SW 1271 (cell line): ENCODE measurements around the gene SCG5.

ENCODE experiments used
- DNase-seq, 2 experiments: peaks; one replicate each; lab custom pipeline; 2025; lab: John Stamatoyannopoulos, UW

The SCG5 gene

DNA sequence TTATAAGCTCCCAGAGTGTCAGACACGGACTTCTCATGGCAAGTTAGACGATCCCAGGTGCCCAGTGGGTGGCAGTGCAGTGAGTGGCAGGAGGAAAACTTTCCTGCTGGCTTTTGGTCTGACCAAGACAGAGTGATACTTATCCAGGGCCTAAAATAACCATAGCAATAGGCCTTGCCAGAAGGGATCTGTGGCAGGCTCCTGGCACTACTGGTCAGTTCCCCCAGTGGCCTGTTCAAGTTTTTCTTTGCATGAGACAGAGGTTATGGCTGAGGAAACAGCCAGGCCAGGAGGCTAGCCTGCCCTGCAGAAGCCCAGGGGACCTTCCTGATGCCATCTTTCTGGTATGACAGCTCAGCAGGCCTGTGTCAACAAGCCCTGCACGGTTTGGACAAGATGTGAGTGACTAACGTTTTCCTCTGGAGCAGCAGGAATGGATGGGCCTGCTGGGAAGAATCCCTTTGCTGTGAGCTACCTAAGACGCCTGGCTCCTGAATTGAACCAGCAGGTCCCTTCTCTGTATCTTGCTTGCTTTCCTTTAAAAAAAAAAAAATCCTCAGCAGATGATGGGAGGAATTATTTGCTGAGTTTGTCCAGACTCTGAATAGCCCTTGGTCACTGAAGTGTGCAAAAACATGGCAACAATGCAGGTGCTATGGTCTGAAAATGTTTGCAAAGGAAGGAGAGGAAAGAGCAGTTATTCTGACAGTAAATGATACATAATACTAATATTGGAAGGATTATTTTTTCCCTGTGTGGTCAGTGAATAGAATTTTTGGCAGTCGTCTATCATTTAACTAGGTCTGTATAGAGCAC lies 18.0 kb downstream of the SCG5 start:
- DNase-seq = peak in 1 of 2 experiments; percentile 9

DNA sequence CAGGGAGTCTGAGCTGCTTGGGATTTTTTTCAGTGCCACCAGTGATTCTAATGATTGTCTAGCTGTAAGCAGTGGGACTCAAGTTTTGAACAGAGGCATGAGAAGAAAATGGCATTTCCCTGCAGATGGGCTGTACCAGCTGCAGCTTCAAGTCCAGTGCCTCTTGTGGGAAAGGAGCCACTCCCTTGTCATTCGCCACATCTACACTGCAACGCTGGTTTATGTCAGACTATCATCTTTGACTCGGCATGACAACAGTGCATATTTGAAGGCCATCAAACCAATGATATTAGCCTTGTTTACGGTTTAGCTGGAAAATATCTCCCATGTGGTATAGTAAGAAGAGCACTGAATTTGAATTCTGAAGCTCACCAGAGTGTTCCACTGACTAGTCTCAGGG lies 22.2 kb downstream of the SCG5 start:
- DNase-seq = no peak

DNA sequence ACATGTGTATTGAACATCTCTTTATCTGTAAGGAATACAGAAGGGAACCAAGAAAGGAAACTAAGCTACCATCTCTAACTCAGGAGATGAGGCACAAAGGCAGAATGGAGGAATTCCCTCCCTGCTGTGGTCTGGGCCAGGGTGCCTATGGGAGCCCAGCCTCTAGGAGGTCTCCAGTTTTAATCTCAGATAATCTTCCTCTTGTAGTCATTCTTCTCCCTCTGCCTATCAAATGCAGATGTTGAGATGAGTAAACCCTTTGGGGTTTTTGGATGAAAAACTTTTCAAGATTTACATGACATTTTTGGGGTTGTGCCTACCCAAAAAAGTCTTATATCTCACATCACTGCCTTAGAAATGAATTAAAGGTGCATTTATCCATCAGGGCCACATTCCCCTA lies 23.3 kb downstream of the SCG5 start:
- DNase-seq = no peak

DNA sequence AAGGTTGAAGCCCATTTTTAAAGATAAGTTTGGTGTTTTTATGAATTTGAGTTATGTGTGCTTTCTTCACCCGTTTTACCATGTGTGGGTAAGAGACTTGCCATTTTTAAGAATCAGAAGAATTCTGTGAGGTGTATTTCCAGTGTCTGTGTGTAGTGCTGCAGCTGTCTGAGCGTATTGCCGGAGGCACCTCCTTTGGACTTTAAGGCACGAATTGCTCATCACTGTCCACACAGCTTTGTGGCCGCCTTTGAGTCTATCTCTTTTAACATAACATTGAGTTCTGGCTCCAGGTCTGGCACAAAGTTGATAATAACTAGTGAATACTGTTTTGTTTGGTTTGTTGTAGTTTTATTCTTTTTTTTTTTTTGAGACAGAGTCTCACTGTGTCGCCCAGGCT lies 25.8 kb downstream of the SCG5 start:
- DNase-seq = no peak

DNA sequence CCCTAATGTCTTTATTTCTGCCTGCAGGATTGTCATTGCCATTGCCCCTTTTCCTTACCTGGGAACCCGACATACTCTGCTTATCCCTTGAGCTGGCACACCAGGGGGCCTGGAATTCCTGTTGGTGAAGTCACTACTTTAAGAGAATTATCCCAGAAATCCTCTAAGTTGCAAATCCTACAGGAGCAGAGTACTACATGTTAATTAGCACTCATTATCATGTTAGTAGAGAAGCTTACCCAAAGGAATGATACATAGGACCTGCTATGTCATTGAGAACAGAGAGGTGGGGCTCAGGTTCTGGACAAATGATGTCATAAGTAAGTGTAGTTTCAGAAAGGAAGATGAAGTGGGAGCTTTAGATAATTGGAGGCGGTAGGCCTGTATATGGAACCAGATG lies 27.4 kb downstream of the SCG5 start:
- DNase-seq = no peak

DNA sequence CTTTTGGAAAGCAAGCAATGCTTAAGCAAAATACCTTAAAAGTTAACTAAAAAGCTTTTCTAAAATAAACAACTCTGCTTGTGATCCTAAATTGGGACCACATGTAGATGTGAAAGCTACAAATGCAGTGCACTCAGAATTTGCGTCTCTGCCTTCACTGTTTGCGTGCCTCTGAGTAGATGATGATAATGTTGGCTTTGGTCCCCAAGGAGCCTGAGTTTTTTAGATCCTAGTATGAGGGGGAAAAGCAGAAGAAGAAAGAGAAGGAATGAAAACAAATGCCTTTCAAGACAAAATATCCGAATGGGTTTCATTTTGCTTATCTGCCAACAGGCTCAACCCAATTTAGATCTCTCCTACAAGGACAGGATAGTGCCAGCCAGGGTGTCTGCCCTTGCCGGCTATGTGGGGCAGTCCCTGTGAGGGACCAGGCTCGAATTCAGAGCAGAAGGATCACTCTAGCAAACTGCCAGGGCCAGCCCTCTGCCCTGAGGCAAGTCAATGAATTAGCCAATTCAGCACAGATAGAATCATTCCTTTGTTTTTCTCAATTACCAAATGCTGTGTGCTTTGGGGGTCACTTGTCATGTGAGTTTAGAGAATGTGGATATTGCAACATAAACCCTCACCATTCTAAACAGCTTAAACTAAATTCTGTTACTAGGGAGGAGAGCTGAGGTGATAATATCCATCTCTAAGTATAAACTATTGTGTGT lies 28.5 kb downstream of the SCG5 start:
- DNase-seq = no peak

DNA sequence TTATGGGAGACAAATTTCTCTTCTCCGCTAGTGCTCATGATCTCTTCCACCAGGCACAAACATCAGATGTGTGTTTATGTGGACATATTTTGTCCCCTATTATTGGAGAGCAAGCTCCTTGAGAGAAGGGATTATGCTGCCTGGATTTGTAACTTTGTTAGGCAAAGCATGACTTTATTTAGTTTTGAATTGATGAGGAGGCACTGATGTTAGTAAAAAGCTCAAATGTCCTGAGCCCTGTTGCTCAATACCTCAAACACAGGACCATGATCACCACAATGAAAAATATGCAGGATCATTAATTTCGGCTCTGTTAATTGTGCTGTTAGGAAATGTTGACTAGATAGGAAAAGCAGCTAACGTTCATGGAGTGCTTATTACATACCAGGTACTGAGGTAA lies 29.1 kb downstream of the SCG5 start:
- DNase-seq = no peak

DNA sequence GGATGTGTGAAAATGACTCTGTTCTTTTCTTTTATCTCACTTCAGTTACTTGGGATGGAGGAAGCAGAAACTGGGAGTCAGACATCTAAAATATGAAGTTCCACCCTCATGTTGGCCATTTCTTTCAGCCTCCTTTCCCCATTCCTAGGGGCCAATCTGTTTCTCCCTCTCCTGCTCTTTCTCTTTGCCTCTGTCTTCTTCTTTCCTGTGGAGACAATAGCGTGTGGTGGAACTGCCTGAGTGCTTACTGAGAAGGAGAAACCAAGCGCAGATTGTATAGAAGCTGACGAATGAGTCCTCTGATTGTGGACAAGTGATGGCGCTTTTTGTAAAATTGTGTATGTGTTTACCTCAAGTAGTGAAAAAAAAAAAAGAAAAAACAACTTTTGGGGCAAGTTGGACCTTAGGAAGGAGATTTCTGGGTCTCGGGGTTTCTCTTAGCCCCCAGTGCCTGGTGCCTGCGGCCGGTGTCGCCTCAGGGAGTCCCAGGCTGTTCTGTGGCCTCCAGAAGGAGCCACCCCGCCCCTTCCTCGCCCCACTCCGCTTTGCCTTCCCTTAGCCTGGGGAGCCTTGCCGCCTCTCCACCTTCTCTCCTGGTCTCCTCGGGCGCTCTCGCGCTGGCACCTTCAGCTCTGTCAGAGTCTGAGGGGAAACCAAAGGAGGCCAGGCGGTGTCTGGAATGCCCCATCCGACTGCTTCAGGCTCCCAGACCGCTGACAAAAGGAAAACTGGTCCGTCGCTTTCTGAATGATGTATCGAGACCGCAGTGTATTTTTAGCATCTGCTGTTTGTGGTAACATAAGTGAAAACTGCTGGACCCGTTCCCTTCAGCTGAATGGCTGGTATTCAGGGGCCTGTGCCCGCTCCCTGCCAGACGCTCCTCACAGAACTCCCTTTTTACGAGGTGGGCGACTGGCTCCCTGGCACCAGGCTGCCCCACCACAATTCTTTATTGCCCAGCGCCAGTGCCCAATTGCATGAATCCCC lies 30.1 kb downstream of the SCG5 start:
- DNase-seq = no peak

DNA sequence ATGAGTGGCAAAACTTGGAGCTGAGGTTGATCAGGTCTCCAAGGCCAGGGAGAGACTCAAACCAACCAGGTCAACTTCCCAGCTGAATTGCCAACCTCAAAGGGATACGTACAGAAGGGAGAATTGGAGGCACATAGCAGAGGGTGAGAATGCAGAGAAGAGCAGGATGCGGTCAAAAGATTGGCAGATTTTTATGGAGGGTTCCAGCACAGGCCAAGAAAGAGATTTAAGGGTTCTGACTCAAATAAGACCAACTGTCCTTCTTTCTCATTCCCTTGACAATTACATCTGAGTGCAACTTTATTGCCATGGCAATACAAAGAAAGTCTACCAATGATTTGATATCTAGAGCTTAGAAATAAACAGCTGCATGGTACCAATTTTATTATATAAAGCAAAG lies 33.2 kb downstream of the SCG5 start:
- DNase-seq = no peak

DNA sequence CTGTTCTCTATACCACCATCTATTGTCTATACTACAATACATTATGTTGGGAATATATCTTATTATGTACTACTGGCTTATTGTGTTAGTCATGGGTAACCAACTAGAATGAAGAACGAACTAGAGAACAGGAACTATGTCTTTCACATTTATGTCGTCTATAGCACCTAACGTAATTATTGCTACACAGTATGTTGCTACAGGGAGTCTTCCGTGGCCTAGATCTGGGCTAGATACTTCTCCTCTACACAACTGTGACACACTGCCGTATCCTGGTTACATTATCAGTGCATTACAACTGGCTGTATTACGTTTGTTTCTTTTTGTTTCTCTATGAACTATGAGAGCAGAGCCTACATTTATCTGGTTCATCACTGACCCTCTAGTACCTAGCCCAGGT lies 34.0 kb downstream of the SCG5 start:
- no peak for DNase-seq

DNA sequence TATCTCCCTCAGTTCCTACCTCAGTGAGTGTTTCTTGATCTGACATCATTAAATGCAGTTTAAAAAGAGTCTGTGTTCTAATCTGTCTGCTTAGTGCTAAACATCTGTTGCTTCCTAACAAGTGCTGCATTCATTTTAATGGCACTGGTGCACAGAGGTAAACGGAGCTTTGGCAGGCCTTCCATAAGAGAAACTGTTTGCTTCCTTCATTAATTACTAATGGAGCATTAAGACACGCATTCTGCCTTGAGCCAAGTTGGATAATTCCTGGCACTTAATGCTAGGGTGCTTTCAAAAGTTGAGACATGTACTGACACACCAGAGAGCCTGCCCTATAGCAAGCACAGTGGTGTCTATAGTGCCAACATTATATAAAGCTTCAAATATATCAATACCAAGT lies 34.7 kb downstream of the SCG5 start:
- no peak for DNase-seq

DNA sequence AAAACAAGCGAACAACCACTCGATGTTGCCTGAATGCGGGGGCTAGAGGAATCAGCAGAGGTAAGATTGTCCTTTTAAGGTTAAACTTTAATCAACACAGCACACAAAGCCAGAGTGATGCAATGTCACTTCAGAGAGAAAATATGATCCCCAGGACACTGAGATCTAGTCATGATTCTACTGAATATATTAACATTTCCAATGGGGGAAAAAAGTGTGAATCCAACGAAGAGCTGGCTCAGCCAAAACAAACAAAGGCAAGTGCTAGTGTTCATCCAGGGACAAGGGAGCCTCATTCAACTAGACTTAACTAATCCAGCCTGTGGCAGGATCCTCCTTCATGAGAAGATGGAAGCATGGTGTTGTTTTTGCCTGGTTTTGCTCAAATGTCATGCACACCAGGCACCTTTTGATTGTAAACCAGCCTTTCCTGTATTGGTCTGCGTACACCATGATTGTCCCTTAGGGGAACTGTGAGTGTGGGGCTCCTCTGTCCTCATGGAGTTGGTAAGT lies 35.8 kb downstream of the SCG5 start:
- DNase-seq = no peak

DNA sequence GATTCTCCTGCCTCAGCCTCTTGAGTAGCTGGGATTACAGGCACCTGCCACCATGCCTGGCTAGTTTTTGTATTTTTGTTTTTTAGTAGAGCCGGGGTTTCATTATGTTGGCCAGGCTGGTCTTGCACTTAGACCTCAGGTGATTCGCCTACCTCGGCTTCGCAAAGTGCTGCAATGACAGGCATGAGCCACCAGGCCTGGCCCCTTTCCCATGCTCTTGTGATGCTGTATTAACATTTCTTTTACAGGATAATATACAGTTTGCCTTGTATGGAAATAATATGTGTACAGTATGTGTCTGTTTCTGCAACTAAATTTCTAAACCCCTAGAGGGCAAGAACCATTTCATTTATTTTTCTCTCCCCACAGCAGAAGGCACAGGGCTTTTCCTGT lies 37.8 kb downstream of the SCG5 start:
- no peak for DNase-seq

DNA sequence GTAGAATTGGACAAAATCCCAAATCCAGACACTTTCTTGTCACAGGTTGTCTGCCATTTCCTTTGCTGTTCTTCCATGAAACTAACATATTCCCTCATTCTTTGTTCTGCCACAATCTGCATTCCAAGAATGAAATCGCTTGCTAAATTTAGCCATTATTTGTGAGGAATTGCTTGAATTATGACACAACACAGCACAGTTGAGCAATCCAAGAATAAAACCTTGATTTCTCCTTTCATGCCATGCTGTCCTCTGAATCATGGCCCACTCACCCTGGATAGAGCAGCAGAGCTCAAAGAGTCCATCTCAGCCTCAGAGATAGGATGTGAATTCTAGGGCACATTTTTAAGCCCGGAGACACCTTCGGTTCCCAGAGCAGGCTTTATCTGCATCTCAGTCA lies 41.1 kb downstream of the SCG5 start:
- no peak for DNase-seq

DNA sequence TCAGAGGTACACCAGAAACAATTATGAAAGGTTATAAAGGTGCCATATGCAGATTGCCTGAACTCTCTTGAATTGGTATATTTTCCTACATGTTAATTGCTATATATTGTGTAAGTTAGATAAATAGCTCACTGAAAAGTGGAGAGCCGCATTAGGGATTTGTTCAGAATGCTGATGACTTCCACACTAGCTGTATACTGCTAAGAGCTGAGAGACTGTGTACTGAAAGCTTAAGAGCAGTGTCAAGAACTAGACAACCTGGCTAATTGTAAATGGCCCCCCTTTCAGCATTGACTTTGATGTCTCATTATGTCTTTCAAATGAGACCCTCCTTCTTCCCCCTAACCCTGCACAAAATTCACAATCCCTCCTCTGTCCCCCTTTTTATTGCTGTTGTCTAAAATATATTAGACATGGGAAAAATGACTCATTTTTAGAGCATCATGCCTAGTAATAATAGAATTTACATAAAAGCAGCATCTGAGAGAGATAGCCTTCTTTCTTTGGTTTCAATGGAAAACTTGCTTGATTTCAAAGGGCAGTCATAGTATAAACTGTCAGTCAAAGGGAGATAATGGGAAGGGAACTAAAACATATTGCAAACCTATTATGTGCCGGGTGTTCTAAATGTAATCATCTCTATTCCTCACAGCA lies 41.6 kb downstream of the SCG5 start:
- DNase-seq = no peak

DNA sequence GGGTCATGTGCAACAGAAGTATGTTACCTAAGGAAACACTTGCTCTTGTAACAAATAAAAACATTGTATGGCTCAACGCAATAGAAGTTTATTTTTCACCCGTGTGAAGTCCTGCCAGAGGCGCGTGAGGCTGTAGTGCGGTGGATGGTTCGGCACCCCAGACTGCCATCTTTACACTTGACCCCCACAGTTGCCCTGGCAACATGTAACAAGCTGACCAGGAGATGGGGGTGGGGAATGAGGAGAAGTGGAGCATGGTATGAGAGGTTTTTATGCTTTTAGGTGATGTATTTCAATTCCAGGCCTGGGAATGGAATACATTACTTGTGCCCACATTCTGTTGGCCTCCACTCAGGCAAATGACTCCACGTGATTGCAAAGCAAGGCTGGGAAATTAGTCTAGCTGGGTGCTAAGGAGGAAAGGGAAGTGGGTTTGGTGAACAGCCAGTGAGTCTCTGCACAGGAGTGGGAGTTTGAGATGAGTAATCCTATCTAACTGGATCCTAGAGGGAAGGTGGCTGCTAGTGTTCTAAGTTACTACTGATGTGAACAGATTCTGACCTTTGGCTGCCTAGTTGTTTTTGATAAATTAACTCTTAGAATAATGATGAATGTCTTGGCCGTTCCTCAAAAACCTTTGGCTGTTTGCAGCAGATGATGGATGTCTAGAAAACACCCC lies 42.5 kb downstream of the SCG5 start:
- DNase-seq = no peak

DNA sequence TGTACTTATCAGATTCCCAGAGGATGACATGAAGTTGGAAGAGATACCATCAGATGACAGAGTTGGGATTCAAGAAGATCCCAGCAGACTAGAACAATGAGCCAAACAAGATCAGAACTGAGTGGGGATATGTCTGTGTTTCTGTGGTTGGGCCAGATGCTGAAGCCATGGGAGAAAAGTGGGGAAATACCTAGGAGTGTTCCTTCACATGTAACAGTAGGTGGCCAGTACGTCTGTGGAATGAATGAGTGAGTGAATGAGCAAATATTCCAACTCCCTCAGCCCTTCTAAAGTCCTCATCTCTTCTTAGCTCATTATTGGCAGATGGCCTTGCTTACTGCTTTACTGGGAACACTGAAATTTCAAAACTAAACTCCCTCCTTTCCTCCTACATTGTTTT lies 44.1 kb downstream of the SCG5 start:
- no peak for DNase-seq

DNA sequence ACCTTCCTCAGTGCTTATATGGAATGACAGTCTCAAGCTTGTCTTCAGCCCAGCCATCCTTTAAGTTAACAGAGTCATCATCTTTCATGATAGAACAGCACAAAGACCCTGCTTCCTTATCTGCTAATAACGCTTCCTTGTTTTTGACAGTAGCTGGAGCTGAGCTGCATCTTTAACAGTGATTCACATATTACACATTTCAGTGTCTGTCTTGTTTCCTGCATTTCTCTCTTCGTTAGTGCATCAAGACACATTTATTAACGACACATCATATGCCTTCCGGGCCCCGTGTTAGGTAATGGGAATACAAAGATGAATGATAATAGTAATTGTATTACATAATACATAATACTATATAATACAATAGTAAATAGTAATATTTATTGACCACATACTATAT lies 46.0 kb downstream of the SCG5 start:
- DNase-seq = no peak

DNA sequence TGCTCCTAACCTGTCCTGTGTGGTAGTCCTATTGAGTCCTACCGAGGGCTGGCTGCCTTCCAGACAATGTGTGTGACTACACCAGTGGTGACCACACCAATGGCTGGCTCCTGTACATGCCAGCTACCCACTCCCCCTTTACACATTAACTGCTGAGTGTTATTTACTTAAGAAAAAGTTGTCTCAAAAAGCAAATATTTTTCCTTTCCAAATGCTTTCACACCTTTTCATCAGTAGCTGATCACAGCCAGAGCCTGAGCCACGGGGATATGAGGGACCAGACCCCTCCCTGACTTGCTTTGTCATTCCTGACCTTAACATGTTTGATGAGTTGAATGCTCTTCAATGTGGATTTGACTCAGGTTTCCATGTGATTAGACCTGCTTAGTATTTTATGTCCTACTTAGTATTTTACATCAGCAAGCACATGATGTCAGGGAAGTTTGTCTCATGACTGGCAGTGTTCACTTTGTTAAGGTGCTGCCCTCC lies 46.7 kb downstream of the SCG5 start:
- no peak for DNase-seq

DNA sequence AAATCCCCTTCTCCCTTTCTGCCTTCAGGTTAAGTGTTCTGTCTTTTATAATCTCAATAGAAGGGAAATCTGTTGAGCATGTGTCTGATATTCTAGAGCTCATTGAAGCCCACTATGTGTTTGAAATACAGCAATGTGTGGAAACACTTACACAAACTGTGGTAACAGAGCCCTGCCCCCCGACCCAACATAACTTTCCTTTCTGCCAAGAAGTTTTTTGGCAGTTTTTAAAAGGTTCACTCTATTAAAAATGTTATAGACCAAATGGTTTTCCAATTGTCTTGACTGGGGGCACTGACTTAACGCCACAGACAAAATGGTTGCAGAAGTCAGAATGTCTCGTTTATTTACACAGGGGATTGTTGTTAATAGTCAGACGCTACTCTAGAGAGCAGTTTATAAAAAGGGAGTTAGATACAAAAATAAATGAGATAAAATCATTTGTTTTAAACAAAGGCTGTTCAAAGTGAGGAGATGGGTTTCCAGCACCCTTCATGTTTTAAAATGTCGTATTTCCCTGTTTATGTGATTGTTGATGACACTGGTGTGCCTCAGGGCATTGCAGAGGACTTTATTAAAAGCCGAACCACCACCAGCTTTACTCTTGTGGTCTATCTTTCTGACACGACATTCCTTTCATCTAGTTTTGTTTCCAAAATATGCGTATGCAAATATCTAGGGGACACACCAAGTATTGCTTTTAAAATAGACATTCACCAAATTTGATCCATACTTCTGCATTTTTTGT lies 49.6 kb downstream of the SCG5 start:
- DNase-seq = no peak
